GM18907 (cell line): Measurements from ENCODE around the gene MPG.

Experiments used
- ATAC-seq: cut with Tn5 transposase; IDR thresholded peaks from one replicate; pipeline ENCODE4 v1.9.1; 2021; ENCODE audit warnings: mild to moderate bottlenecking, moderate library complexity; ENCODE audit not compliant: unreplicated experiment

MPG gene

GRCh38 chr16:65745-66144 lies 12.3 kb upstream of the MPG start:
- ATAC-seq, result peak; percentile 43

- no peak for ATAC-seq
Measured at GRCh38 chr16:66309-67182, 11.5 kb upstream of the MPG start.

- no peak for ATAC-seq
Measured at GRCh38 chr16:67183-67791, 10.7 kb upstream of the MPG start.

GRCh38 chr16:67884-68789 lies 9.9 kb upstream of the MPG start:
- no peak for ATAC-seq

- no peak for ATAC-seq
Measured at GRCh38 chr16:69181-69580, 8.8 kb upstream of the MPG start.

GRCh38 chr16:71210-71539 lies 6.8 kb upstream of the MPG start:
- no peak for ATAC-seq

GRCh38 chr16:71540-72401 lies 6.3 kb upstream of the MPG start:
- no peak for ATAC-seq

- no peak for ATAC-seq
Measured at GRCh38 chr16:72561-73548, 5.2 kb upstream of the MPG start, which contains the start of gene RHBDF1. Gene RHBDF1 (minus strand): TSS chr16:72631. CDS start chr16:65015, 7,616 bp downstream.

- no peak for ATAC-seq
Measured at GRCh38 chr16:74051-74746, 3.8 kb upstream of the MPG start.

- ATAC-seq, result no peak
Measured at GRCh38 chr16:74747-75334, 3.2 kb upstream of the MPG start.

GRCh38 chr16:75580-76501 lies 2.2 kb upstream of the MPG start:
- no peak for ATAC-seq

- no peak for ATAC-seq
Measured at GRCh38 chr16:76535-77272, 1.3 kb upstream of the MPG start.

GRCh38 chr16:77273-77806 lies 685 bp upstream of the MPG start:
- ATAC-seq, result peak; percentile 15

GRCh38 chr16:78444-79150 lies 572 bp downstream of the MPG start:
- ATAC-seq, result peak; percentile 9

- no peak for ATAC-seq
Measured at GRCh38 chr16:79151-80054, 1.4 kb downstream of the MPG start.
